Measurements from ENCODE around the gene EPHB3.
A peak's percentile ranks its signal among the peaks of the same experiment; 100 is the strongest.
"Not testable (repeated sequence)": the region's sequence is repeated elsewhere in the genome, so short reads cannot be mapped to it uniquely, and the experiment has no call there.

The EPHB3 gene

GRCh38 chr3:184616436-184616835 lies 54.9 kb downstream of the EPHB3 start:
- 79 to 95% methylated on average over 4 to 5 of the region's 5 CpGs for WGBS, 2 experiments (ENCODE audit: insufficient coverage in 2 of 2)
- H3K4me1 ChIP-seq (ENCODE audit: control insufficient read depth, insufficient read depth, low read length, poor library complexity, severe bottlenecking) = peaks cover 32% of the 10 kb centered on the region
- H3K9me3 ChIP-seq (ENCODE audit: control insufficient read depth, low read length) = no peaks in the 10 kb centered on the region
- no peak overlapping the region for H3K4me3 ChIP-seq (ENCODE audit: extremely low read depth, insufficient read depth, low read length, poor library complexity, severe bottlenecking)
- no peak overlapping the region for H3K27ac ChIP-seq (ENCODE audit: low read depth, low read length, severe bottlenecking)
- H3K36me3 ChIP-seq (ENCODE audit: control insufficient read depth, insufficient read depth, low read length) = no peaks in the 10 kb centered on the region

- H3K27ac ChIP-seq (ENCODE audit: low read depth, low read length, severe bottlenecking); H3K4me3 ChIP-seq (ENCODE audit: extremely low read depth, insufficient read depth, low read length, poor library complexity, severe bottlenecking); H3K9me3 ChIP-seq (ENCODE audit: control insufficient read depth, low read length); H3K36me3 ChIP-seq (ENCODE audit: control insufficient read depth, insufficient read depth, low read length): not testable (repeated sequence)
- H3K4me1 ChIP-seq (ENCODE audit: control insufficient read depth, insufficient read depth, low read length, poor library complexity, severe bottlenecking) = peaks cover 32% of the 10 kb centered on the region
- 92 to 100% methylated on average over 4 of the region's 4 CpGs for WGBS, 2 experiments (ENCODE audit: insufficient coverage in 2 of 2)
Observed at GRCh38 chr3:184617306-184617705, 55.7 kb downstream of the EPHB3 start.

- no peak overlapping the region for H3K4me3 ChIP-seq (ENCODE audit: extremely low read depth, insufficient read depth, low read length, poor library complexity, severe bottlenecking)
- 86 to 90% methylated on average over 6 to 7 of the region's 7 CpGs for WGBS, 2 experiments (ENCODE audit: insufficient coverage in 2 of 2)
Observed at GRCh38 chr3:184618811-184619210, 57.2 kb downstream of the EPHB3 start.

GRCh38 chr3:184619369-184619768 lies 57.8 kb downstream of the EPHB3 start:
- Histone ChIP-seq H3K9me3 (ENCODE audit: control insufficient read depth, low read length) (no peaks in the 10 kb centered on the region), H3K36me3 (ENCODE audit: control insufficient read depth, insufficient read depth, low read length) (no peaks in the 10 kb centered on the region), H3K4me1 (ENCODE audit: control insufficient read depth, insufficient read depth, low read length, poor library complexity, severe bottlenecking) (peaks cover 23% of the 10 kb centered on the region), H3K27ac (ENCODE audit: low read depth, low read length, severe bottlenecking) (peak overlapping the region; percentile 88), H3K4me3 (ENCODE audit: extremely low read depth, insufficient read depth, low read length, poor library complexity, severe bottlenecking) (no peak overlapping the region)
- 38 to 43% methylated on average over 1 of the region's 3 CpGs for WGBS, 2 experiments (ENCODE audit: insufficient coverage in 2 of 2)

More at GRCh38 chr3:184618811-184619210, 57.2 kb downstream of the EPHB3 start:
- Histone ChIP-seq H3K4me1 (ENCODE audit: control insufficient read depth, insufficient read depth, low read length, poor library complexity, severe bottlenecking) (peaks cover 24% of the 10 kb centered on the region), H3K9me3 (ENCODE audit: control insufficient read depth, low read length) (no peaks in the 10 kb centered on the region), H3K36me3 (ENCODE audit: control insufficient read depth, insufficient read depth, low read length) (no peaks in the 10 kb centered on the region), H3K27ac (ENCODE audit: low read depth, low read length, severe bottlenecking) (peak overlapping the region; percentile 88)

GRCh38 chr3:184619787-184620430 lies 58.3 kb downstream of the EPHB3 start:
- Histone ChIP-seq H3K27ac (ENCODE audit: low read depth, low read length, severe bottlenecking) (peak overlapping the region; percentile 88), H3K9me3 (ENCODE audit: control insufficient read depth, low read length) (no peaks in the 10 kb centered on the region), H3K4me1 (ENCODE audit: control insufficient read depth, insufficient read depth, low read length, poor library complexity, severe bottlenecking) (peaks cover 23% of the 10 kb centered on the region), H3K4me3 (ENCODE audit: extremely low read depth, insufficient read depth, low read length, poor library complexity, severe bottlenecking) (no peak overlapping the region), H3K36me3 (ENCODE audit: control insufficient read depth, insufficient read depth, low read length) (no peaks in the 10 kb centered on the region)
- WGBS, 2 experiments (ENCODE audit: insufficient coverage in 2 of 2) = 82 to 83% methylated on average over 3 to 4 of the region's 6 CpGs

- WGBS, 2 experiments (ENCODE audit: insufficient coverage in 2 of 2) = 88 to 90% methylated on average over 2 to 4 of the region's 7 CpGs
- Histone ChIP-seq H3K36me3 (ENCODE audit: control insufficient read depth, insufficient read depth, low read length) (no peaks in the 10 kb centered on the region), H3K9me3 (ENCODE audit: control insufficient read depth, low read length) (no peaks in the 10 kb centered on the region), H3K4me1 (ENCODE audit: control insufficient read depth, insufficient read depth, low read length, poor library complexity, severe bottlenecking) (peaks cover 23% of the 10 kb centered on the region), H3K27ac (ENCODE audit: low read depth, low read length, severe bottlenecking) (peak overlapping the region; percentile 88), H3K4me3 (ENCODE audit: extremely low read depth, insufficient read depth, low read length, poor library complexity, severe bottlenecking) (no peak overlapping the region)
Observed at GRCh38 chr3:184620475-184621119, 59.0 kb downstream of the EPHB3 start.

- peaks cover 23% of the 10 kb centered on the region for H3K4me1 ChIP-seq (ENCODE audit: control insufficient read depth, insufficient read depth, low read length, poor library complexity, severe bottlenecking)
- H3K36me3 ChIP-seq (ENCODE audit: control insufficient read depth, insufficient read depth, low read length); H3K4me3 ChIP-seq (ENCODE audit: extremely low read depth, insufficient read depth, low read length, poor library complexity, severe bottlenecking); H3K27ac ChIP-seq (ENCODE audit: low read depth, low read length, severe bottlenecking); H3K9me3 ChIP-seq (ENCODE audit: control insufficient read depth, low read length): not testable (repeated sequence)
- 94 to 97% methylated on average over 12 to 13 of the region's 13 CpGs for WGBS, 2 experiments (ENCODE audit: insufficient coverage in 2 of 2)
Observed at GRCh38 chr3:184622156-184622555, 60.6 kb downstream of the EPHB3 start.

- Histone ChIP-seq H3K9me3 (ENCODE audit: control insufficient read depth, low read length) (no peaks in the 10 kb centered on the region), H3K4me1 (ENCODE audit: control insufficient read depth, insufficient read depth, low read length, poor library complexity, severe bottlenecking) (peaks cover 21% of the 10 kb centered on the region), H3K27ac (ENCODE audit: low read depth, low read length, severe bottlenecking) (no peak overlapping the region), H3K36me3 (ENCODE audit: control insufficient read depth, insufficient read depth, low read length) (no peaks in the 10 kb centered on the region), H3K4me3 (ENCODE audit: extremely low read depth, insufficient read depth, low read length, poor library complexity, severe bottlenecking) (no peak overlapping the region)
- WGBS, 2 experiments (ENCODE audit: insufficient coverage in 2 of 2) = 77 to 78% methylated on average over 4 to 5 of the region's 6 CpGs
Observed at GRCh38 chr3:184626923-184627322, 65.3 kb downstream of the EPHB3 start.

- Histone ChIP-seq H3K4me1 (ENCODE audit: control insufficient read depth, insufficient read depth, low read length, poor library complexity, severe bottlenecking) (peaks cover 29% of the 10 kb centered on the region), H3K9me3 (ENCODE audit: control insufficient read depth, low read length) (no peaks in the 10 kb centered on the region), H3K27ac (ENCODE audit: low read depth, low read length, severe bottlenecking) (peak overlapping the region; percentile 23), H3K36me3 (ENCODE audit: control insufficient read depth, insufficient read depth, low read length) (no peaks in the 10 kb centered on the region), H3K4me3 (ENCODE audit: extremely low read depth, insufficient read depth, low read length, poor library complexity, severe bottlenecking) (no peak overlapping the region)
- 58 to 59% methylated on average over 15 to 16 of the region's 23 CpGs for WGBS, 2 experiments (ENCODE audit: insufficient coverage in 2 of 2)
Observed at GRCh38 chr3:184629555-184630160, 68.1 kb downstream of the EPHB3 start.

- no peaks in the 10 kb centered on the region for H3K36me3 ChIP-seq (ENCODE audit: control insufficient read depth, insufficient read depth, low read length)
- H3K4me1 ChIP-seq (ENCODE audit: control insufficient read depth, insufficient read depth, low read length, poor library complexity, severe bottlenecking) = peaks cover 42% of the 10 kb centered on the region
- 86 to 91% methylated on average over 13 to 14 of the region's 15 CpGs for WGBS, 2 experiments (ENCODE audit: insufficient coverage in 2 of 2)
Observed at GRCh38 chr3:184630861-184631471, 69.4 kb downstream of the EPHB3 start.

More at GRCh38 chr3:184630861-184631471, 69.4 kb downstream of the EPHB3 start:
- H3K27ac ChIP-seq (ENCODE audit: low read depth, low read length, severe bottlenecking) = no peak overlapping the region
- H3K9me3 ChIP-seq (ENCODE audit: control insufficient read depth, low read length) = no peaks in the 10 kb centered on the region
- H3K4me3 ChIP-seq (ENCODE audit: extremely low read depth, insufficient read depth, low read length, poor library complexity, severe bottlenecking) = no peak overlapping the region

All from mesodermal cell (in vitro differentiated cells).